ENCODE data around the gene LOX.

The LOX gene

GRCh38 chr5:122076050-122076461 is 2.0 kb downstream of the LOX start:
- H3K27ac ChIP-seq (ENCODE audit: poor library complexity, severe bottlenecking): peak overlapping the region; percentile 76
- peaks cover 17% of the 10 kb centered on the region for H3K4me1 ChIP-seq (ENCODE audit: insufficient read depth, poor library complexity, severe bottlenecking)
- H3K36me3 ChIP-seq (ENCODE audit: low read depth): peaks cover 43% of the 10 kb centered on the region
- no peaks in the 10 kb centered on the region for H3K9me3 ChIP-seq (ENCODE audit: severe bottlenecking)
- no peak for DNase-seq (ENCODE audit: low spot score)
- ATAC-seq (ENCODE audit: low read depth): 0 out of 3 replicates have a peak, but pooled peaks have one; percentile 5
- peak overlapping the region; percentile 57 for H3K4me3 ChIP-seq (ENCODE audit: severe bottlenecking)
- TF ChIP-seq CTCF (IDR thresholded peaks at IDR 0.05; ENCODE audit: poor library complexity, severe bottlenecking): no peak
- H3K27me3 ChIP-seq (ENCODE audit: insufficient read depth, poor library complexity, severe bottlenecking): no peaks in the 10 kb centered on the region

- TF ChIP-seq CTCF (IDR thresholded peaks at IDR 0.05; ENCODE audit: poor library complexity, severe bottlenecking): no peak
- no peak overlapping the region for H3K27ac ChIP-seq (ENCODE audit: poor library complexity, severe bottlenecking)
Measured at GRCh38 chr5:122073864-122074263, 4.2 kb downstream of the LOX start.

GRCh38 chr5:122073018-122073417 is 5.0 kb downstream of the LOX start:
- TF ChIP-seq CTCF (IDR thresholded peaks at IDR 0.05; ENCODE audit: poor library complexity, severe bottlenecking): no peak
- H3K4me1 ChIP-seq (ENCODE audit: insufficient read depth, poor library complexity, severe bottlenecking): peaks cover 13% of the 10 kb centered on the region
- H3K36me3 ChIP-seq (ENCODE audit: low read depth): peaks cover 74% of the 10 kb centered on the region
- no peaks in the 10 kb centered on the region for H3K27me3 ChIP-seq (ENCODE audit: insufficient read depth, poor library complexity, severe bottlenecking)
- ATAC-seq (ENCODE audit: low read depth) (no peak), DNase-seq (ENCODE audit: low spot score) (no peak)
- no peak overlapping the region for H3K27ac ChIP-seq (ENCODE audit: poor library complexity, severe bottlenecking)
- no peaks in the 10 kb centered on the region for H3K9me3 ChIP-seq (ENCODE audit: severe bottlenecking)
- no peak overlapping the region for H3K4me3 ChIP-seq (ENCODE audit: severe bottlenecking)

More at GRCh38 chr5:122073864-122074263, 4.2 kb downstream of the LOX start:
- DNase-seq (ENCODE audit: low spot score) (no peak), ATAC-seq (ENCODE audit: low read depth) (no peak)
- H3K9me3 ChIP-seq (ENCODE audit: severe bottlenecking): no peaks in the 10 kb centered on the region
- H3K27me3 ChIP-seq (ENCODE audit: insufficient read depth, poor library complexity, severe bottlenecking): no peaks in the 10 kb centered on the region
- peaks cover 16% of the 10 kb centered on the region for H3K4me1 ChIP-seq (ENCODE audit: insufficient read depth, poor library complexity, severe bottlenecking)
- H3K4me3 ChIP-seq (ENCODE audit: severe bottlenecking): no peak overlapping the region
- peaks cover 65% of the 10 kb centered on the region for H3K36me3 ChIP-seq (ENCODE audit: low read depth)

- DNase-seq (ENCODE audit: low spot score) (no peak), ATAC-seq (ENCODE audit: low read depth) (no peak)
- peaks cover 9% of the 10 kb centered on the region for H3K4me1 ChIP-seq (ENCODE audit: insufficient read depth, poor library complexity, severe bottlenecking)
- H3K4me3 ChIP-seq (ENCODE audit: severe bottlenecking): no peak overlapping the region
- H3K36me3 ChIP-seq (ENCODE audit: low read depth): peaks cover 70% of the 10 kb centered on the region
- H3K27me3 ChIP-seq (ENCODE audit: insufficient read depth, poor library complexity, severe bottlenecking): no peaks in the 10 kb centered on the region
- H3K27ac ChIP-seq (ENCODE audit: poor library complexity, severe bottlenecking): no peak overlapping the region
- TF ChIP-seq CTCF (IDR thresholded peaks at IDR 0.05; ENCODE audit: poor library complexity, severe bottlenecking): no peak
- no peaks in the 10 kb centered on the region for H3K9me3 ChIP-seq (ENCODE audit: severe bottlenecking)
Measured at GRCh38 chr5:122067390-122067789, 10.7 kb downstream of the LOX start.

GRCh38 chr5:122064992-122065391 is 13.1 kb downstream of the LOX start:
- no peak overlapping the region for H3K27ac ChIP-seq (ENCODE audit: poor library complexity, severe bottlenecking)
- DNase-seq (ENCODE audit: low spot score) (no peak), ATAC-seq (ENCODE audit: low read depth) (no peak)
- H3K4me1 ChIP-seq (ENCODE audit: insufficient read depth, poor library complexity, severe bottlenecking): peaks cover 9% of the 10 kb centered on the region
- H3K36me3 ChIP-seq (ENCODE audit: low read depth): peaks cover 48% of the 10 kb centered on the region
- H3K4me3 ChIP-seq (ENCODE audit: severe bottlenecking): no peak overlapping the region
- no peaks in the 10 kb centered on the region for H3K9me3 ChIP-seq (ENCODE audit: severe bottlenecking)
- no peaks in the 10 kb centered on the region for H3K27me3 ChIP-seq (ENCODE audit: insufficient read depth, poor library complexity, severe bottlenecking)
- TF ChIP-seq CTCF (IDR thresholded peaks at IDR 0.05; ENCODE audit: poor library complexity, severe bottlenecking): no peak

All from RWPE2 (cell line).